ENCODE measurements around the gene AZGP1. TPM values are rescaled to one million over a fixed set of nuclear protein-coding genes. Genes with fewer than 3 reads are reported as not detected.

Gene AZGP1
- total and polyA plus RNA-seq, 2 of the 13 experiments (the other 11 are each of a cell fraction or from before 2014, with no cell fraction given) = 93.8 to 229 TPM

DNA sequence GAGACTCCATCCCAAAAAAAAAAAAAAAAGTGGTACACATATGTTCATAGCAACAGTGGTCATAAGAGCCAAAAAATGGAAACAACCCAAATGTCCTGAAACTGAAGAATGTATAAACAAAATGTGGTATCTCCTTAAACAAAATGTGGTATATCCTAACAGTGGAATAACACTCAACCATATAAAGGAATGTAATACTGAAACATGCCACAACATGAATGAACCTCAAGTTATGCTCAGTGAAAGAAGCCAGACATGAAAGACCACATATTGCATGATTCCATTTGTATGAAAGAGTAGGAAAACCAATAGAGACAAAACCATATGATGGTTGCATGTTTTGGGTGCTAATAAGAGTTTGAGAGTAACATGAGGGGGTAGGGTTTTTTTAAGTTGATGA lies 49.5 kb downstream of the AZGP1 start:
- Histone ChIP-seq H3K79me2 (ENCODE audit: insufficient read depth, low read length) (no peaks in the 10 kb centered on the region), H3K27me3 (ENCODE audit: control insufficient read depth in 1 of 2, insufficient read depth in 2 of 2, low read length in 2 of 2) (no peaks in the 10 kb centered on the region), H4K20me1 (ENCODE audit: insufficient read depth, low read length) (no peaks in the 10 kb centered on the region), H3K4me3 (replicated peaks in 1 of 3; ENCODE audit: insufficient read depth in 1 of 3, low read depth in 2 of 3, low read length in 3 of 3) (no peak overlapping the region), H3K36me3 (replicated peaks in 1 of 2; ENCODE audit: control insufficient read depth in 1 of 2, insufficient read depth in 2 of 2, low read length in 2 of 2) (no peaks in the 10 kb centered on the region), H3K27ac (ENCODE audit: extremely low read length, insufficient read depth, low read length) (no peak overlapping the region), H2AFZ (ENCODE audit: low read length) (no peak overlapping the region), H3K9ac (ENCODE audit: insufficient read depth, low read depth, low read length) (no peak overlapping the region), H3K4me2 (ENCODE audit: low read depth, low read length) (no peak overlapping the region), H3K4me1 (ENCODE audit: insufficient read depth, low read length) (peaks cover 43% of the 10 kb centered on the region), H3K9me3 (ENCODE audit: low read length) (no peaks in the 10 kb centered on the region)
- intact Hi-C loops (cut with micrococcal nuclease; ENCODE audit: unreplicated experiment) (no loop called here), in situ Hi-C loops (cut with HindIII; ENCODE audit: extremely low pct_ligation_motif_present, low pct_unique_long_range_greater_than_20kb) (no loop called here)
- ChIA-PET CTCF (ENCODE audit: low intra/inter-chr PET ratio, low total read pairs) (no interaction called here), POLR2A (no interaction called here)
- DNase-seq (ENCODE audit: low spot score) (no peak), FAIRE-seq (no peak), ATAC-seq (no peak)
- no TSS peak for BruUV-seq (replicated peaks)
- no peak for TF ChIP-seq SP1 (IDR thresholded peaks at IDR 0.05)
- TF ChIP-seq SP1 (CRISPR knock-in tag; IDR thresholded peaks at IDR 0.05) = no peak
- no peak for TF ChIP-seq RELA (CRISPR knock-in tag; IDR thresholded peaks at IDR 0.05)
- no peak for TF ChIP-seq ELF4 (CRISPR knock-in tag; IDR thresholded peaks at IDR 0.05; ENCODE audit: borderline replicate concordance)
- no peak for TF ChIP-seq ZBTB3 (CRISPR knock-in tag; IDR thresholded peaks at IDR 0.05; ENCODE audit: borderline replicate concordance, low read depth)
- TF ChIP-seq SMARCE1 (IDR thresholded peaks at IDR 0.05; ENCODE audit: borderline replicate concordance) = no peak
- no peak for TF ChIP-seq MZF1 (CRISPR knock-in tag; IDR thresholded peaks at IDR 0.05; ENCODE audit: borderline replicate concordance)
- TF ChIP-seq PLRG1 (conservative IDR thresholded peaks at IDR 0.05) = no peak
- no peak for TF ChIP-seq ZNF501 (CRISPR knock-in tag; IDR thresholded peaks at IDR 0.05)
- TF ChIP-seq, protein P1, sequence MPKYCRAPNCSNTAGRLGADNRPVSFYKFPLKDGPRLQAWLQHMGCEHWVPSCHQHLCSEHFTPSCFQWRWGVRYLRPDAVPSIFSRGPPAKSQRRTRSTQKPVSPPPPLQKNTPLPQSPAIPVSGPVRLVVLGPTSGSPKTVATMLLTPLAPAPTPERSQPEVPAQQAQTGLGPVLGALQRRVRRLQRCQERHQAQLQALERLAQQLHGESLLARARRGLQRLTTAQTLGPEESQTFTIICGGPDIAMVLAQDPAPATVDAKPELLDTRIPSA (CRISPR knock-in tag; IDR thresholded peaks at IDR 0.05; ENCODE audit: borderline replicate concordance) = no peak
- no peak for TF ChIP-seq MXI1 (IDR thresholded peaks at IDR 0.05; ENCODE audit: borderline replicate concordance, low read depth, low read length)
- TF ChIP-seq, protein P2, sequence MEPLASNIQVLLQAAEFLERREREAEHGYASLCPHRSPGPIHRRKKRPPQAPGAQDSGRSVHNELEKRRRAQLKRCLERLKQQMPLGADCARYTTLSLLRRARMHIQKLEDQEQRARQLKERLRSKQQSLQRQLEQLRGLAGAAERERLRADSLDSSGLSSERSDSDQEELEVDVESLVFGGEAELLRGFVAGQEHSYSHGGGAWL (CRISPR knock-in tag; IDR thresholded peaks at IDR 0.05) = no peak
- no peak for TF ChIP-seq MEIS1 (CRISPR knock-in tag; IDR thresholded peaks at IDR 0.05; ENCODE audit: borderline replicate concordance)
- no peak for TF ChIP-seq ELF3 (CRISPR knock-in tag; IDR thresholded peaks at IDR 0.05)
- TF ChIP-seq ZNF614 (CRISPR knock-in tag; IDR thresholded peaks at IDR 0.05; ENCODE audit: borderline replicate concordance) = no peak
- no peak for TF ChIP-seq NR2F2 (IDR thresholded peaks at IDR 0.05; ENCODE audit: borderline replicate concordance, low read depth)
- TF ChIP-seq, protein P3, sequence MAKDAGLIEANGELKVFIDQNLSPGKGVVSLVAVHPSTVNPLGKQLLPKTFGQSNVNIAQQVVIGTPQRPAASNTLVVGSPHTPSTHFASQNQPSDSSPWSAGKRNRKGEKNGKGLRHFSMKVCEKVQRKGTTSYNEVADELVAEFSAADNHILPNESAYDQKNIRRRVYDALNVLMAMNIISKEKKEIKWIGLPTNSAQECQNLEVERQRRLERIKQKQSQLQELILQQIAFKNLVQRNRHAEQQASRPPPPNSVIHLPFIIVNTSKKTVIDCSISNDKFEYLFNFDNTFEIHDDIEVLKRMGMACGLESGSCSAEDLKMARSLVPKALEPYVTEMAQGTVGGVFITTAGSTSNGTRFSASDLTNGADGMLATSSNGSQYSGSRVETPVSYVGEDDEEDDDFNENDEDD (CRISPR knock-in tag; IDR thresholded peaks at IDR 0.05; ENCODE audit: borderline replicate concordance) = no peak
- TF ChIP-seq KMT2B (CRISPR knock-in tag; IDR thresholded peaks at IDR 0.05) = no peak

Measured in HepG2 (cell line).